NT2/D1 (cell line): ENCODE results near the gene ADAM22.

ENCODE experiments used
- SUZ12 ChIP-seq: IDR thresholded peaks from 2 replicates; pipeline ENCODE4 v1.6.1; 2011; ENCODE audit not compliant: insufficient read length, insufficient read depth; ENCODE audit errors: extremely low read depth
- YY1 ChIP-seq: IDR thresholded peaks from 2 replicates; pipeline ENCODE4 v1.6.1; 2011; ENCODE audit not compliant: insufficient read length, insufficient read depth
- ZNF274 ChIP-seq: IDR thresholded peaks from 2 replicates; pipeline ENCODE4 v1.6.1; 2011; ENCODE audit warnings: mild to moderate bottlenecking, low read depth, low read length

DNA sequence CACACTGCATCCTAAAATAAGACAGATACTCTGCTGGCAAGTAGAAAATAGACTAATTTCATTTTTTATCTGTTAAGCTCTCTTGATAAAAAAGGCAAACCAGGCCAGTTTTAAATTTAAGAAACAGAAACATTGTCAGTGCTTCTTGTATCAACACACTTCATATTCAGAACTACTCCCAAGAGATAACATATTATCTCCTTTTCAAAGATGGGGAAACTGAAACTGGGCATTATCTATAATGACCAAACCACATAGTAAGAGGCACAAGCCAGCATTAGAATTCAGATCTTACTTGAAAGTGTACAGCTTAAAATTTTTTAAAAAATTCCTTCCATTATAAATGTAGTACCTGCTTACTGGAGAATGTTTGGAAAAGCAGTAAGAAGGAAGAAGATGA, 271.1 kb downstream of the ADAM22 start:
- TF ChIP-seq YY1 = no peak
- no peak for TF ChIP-seq SUZ12
- TF ChIP-seq ZNF274 = no peak
